GM12878 (cell line): ENCODE results near the gene CACNA1H. TPM values are rescaled to one million over a fixed set of nuclear protein-coding genes. Genes with fewer than 3 reads are reported as not detected.

Experiments used
- ATF2 ChIP-seq: IDR thresholded peaks from 2 replicates; pipeline ENCODE4 v1.6.1; 2012; ENCODE audit warnings: low read length, inconsistent platforms
- BCL11A ChIP-seq: IDR thresholded peaks from 2 replicates; pipeline ENCODE4 v1.6.1; 2011; ENCODE audit warnings: low read depth, low read length
- BCL3 ChIP-seq: IDR thresholded peaks from 2 replicates; pipeline ENCODE4 v1.6.1; 2011; ENCODE audit warnings: borderline replicate concordance, low read depth, mild to moderate bottlenecking, moderate library complexity, low read length; ENCODE audit not compliant: insufficient read depth, poor library complexity, severe bottlenecking
- CBX5 ChIP-seq: sonication (generic); IDR thresholded peaks from 2 replicates; pipeline ENCODE4 v1.6.1; 2016; ENCODE audit warnings: low read depth, moderate library complexity, mild to moderate bottlenecking, inconsistent platforms
- EP300 ChIP-seq, 2 experiments: fragments of 150-350 bp in 1 of 2; IDR thresholded peaks; 2 replicates each; pipeline ENCODE4 v1.6.1; 2011 to 2012; ENCODE audit warnings: low read depth in 2 of 2, low read length in 2 of 2, borderline replicate concordance in 1 of 2, improper control_type of control experiment in 1 of 2, inconsistent platforms in 1 of 2; ENCODE audit not compliant: control insufficient read depth in 1 of 2
- KAT2A ChIP-seq: conservative IDR thresholded peaks from 2 replicates; pipeline ENCODE4 v1.6.1; 2011; ENCODE audit warnings: low read depth, low read length; ENCODE audit not compliant: control insufficient read depth
- RFX5 ChIP-seq: IDR thresholded peaks from 2 replicates; pipeline ENCODE4 v1.6.1; 2011; ENCODE audit warnings: low read depth, low read length, improper control_type of control experiment
- SMAD1 ChIP-seq: fragments of 450-650 bp; IDR thresholded peaks from 2 replicates; pipeline ENCODE4 v1.6.1; 2018; ENCODE audit warnings: mild to moderate bottlenecking, low read depth; ENCODE audit not compliant: partially characterized antibody
- ZNF592 ChIP-seq: fragments of 450-650 bp; IDR thresholded peaks from 2 replicates; pipeline ENCODE4 v1.6.1; 2017; ENCODE audit warnings: mild to moderate bottlenecking, moderate library complexity
- ZSCAN29 ChIP-seq: fragments of 450-650 bp; IDR thresholded peaks from 2 replicates; pipeline ENCODE4 v1.6.1; 2017; ENCODE audit warnings: mild to moderate bottlenecking, moderate library complexity
- polyA plus RNA-seq, 11 experiments: library from polyadenylated mRNA; depleted of rRNA in 4 of 11; unstranded in 6 of 11; stranded (reverse) in 5 of 11; fragments of >200 nt; fragmentation: Nextera tagmentation in 4 of 11; fragmentation: Illumina TruSeq in 1 of 11; extraction: Ambion mirVana in 4 of 11; extraction: Trizol in 1 of 11; gene quantifications; 1 replicate in 1 of 11; 2 replicates in 10 of 11; pipeline versions ENCODE4 v1.2.1 to v1.2.3, GENCODE V29; 2011 to 2016; ENCODE audit warnings: inconsistent platforms in 2 of 11, missing spikeins in 2 of 11, low read depth in 1 of 11
- total RNA-seq, 4 experiments: library from RNA; depleted of rRNA in 3 of 4; stranded (reverse); fragments of >200 nt in 3 of 4; fragmentation: Illumina TruSeq in 1 of 4; extraction: Trizol in 1 of 4; gene quantifications; 2 replicates each; pipeline versions ENCODE4 v1.2.1 to v1.2.3, GENCODE V29; 2013 to 2021
- TF ChIP-seq, protein P1 (sequence below): fragments of 450-650 bp; IDR thresholded peaks from 2 replicates; pipeline ENCODE4 v1.6.1; 2017; ENCODE audit warnings: mild to moderate bottlenecking, moderate library complexity
- TF ChIP-seq, protein P2 (sequence below): fragments of 450-650 bp; IDR thresholded peaks from 2 replicates; pipeline ENCODE4 v1.6.1; 2018; ENCODE audit warnings: borderline replicate concordance, mild to moderate bottlenecking; ENCODE audit not compliant: partially characterized antibody

CACNA1H gene
- total and polyA plus RNA-seq, 10 of the 15 experiments (the other 5 are each of a cell fraction or from before 2014, with no cell fraction given), result 0.03 to 0.54 TPM; not detected in 8

GRCh38 chr16:1199347-1200013 is 46.6 kb downstream of the CACNA1H start (continued):
- TF ChIP-seq, protein P1, sequence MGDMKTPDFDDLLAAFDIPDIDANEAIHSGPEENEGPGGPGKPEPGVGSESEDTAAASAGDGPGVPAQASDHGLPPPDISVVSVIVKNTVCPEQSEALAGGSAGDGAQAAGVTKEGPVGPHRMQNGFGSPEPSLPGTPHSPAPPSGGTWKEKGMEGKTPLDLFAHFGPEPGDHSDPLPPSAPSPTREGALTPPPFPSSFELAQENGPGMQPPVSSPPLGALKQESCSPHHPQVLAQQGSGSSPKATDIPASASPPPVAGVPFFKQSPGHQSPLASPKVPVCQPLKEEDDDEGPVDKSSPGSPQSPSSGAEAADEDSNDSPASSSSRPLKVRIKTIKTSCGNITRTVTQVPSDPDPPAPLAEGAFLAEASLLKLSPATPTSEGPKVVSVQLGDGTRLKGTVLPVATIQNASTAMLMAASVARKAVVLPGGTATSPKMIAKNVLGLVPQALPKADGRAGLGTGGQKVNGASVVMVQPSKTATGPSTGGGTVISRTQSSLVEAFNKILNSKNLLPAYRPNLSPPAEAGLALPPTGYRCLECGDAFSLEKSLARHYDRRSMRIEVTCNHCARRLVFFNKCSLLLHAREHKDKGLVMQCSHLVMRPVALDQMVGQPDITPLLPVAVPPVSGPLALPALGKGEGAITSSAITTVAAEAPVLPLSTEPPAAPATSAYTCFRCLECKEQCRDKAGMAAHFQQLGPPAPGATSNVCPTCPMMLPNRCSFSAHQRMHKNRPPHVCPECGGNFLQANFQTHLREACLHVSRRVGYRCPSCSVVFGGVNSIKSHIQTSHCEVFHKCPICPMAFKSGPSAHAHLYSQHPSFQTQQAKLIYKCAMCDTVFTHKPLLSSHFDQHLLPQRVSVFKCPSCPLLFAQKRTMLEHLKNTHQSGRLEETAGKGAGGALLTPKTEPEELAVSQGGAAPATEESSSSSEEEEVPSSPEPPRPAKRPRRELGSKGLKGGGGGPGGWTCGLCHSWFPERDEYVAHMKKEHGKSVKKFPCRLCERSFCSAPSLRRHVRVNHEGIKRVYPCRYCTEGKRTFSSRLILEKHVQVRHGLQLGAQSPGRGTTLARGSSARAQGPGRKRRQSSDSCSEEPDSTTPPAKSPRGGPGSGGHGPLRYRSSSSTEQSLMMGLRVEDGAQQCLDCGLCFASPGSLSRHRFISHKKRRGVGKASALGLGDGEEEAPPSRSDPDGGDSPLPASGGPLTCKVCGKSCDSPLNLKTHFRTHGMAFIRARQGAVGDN, result no peak
- TF ChIP-seq, protein P2, sequence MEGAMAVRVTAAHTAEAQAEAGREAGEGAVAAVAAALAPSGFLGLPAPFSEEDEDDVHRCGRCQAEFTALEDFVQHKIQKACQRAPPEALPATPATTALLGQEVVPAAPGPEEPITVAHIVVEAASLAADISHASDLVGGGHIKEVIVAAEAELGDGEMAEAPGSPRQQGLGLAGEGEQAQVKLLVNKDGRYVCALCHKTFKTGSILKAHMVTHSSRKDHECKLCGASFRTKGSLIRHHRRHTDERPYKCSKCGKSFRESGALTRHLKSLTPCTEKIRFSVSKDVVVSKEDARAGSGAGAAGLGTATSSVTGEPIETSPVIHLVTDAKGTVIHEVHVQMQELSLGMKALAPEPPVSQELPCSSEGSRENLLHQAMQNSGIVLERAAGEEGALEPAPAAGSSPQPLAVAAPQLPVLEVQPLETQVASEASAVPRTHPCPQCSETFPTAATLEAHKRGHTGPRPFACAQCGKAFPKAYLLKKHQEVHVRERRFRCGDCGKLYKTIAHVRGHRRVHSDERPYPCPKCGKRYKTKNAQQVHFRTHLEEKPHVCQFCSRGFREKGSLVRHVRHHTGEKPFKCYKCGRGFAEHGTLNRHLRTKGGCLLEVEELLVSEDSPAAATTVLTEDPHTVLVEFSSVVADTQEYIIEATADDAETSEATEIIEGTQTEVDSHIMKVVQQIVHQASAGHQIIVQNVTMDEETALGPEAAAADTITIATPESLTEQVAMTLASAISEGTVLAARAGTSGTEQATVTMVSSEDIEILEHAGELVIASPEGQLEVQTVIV, result no peak
- TF ChIP-seq RFX5 (no peak), BCL11A (no peak), EP300 (IDR thresholded peaks at IDR 0.05; ENCODE audit: borderline replicate concordance in 1 of 2, control insufficient read depth in 1 of 2, low read depth in 2 of 2, low read length in 2 of 2) (no peak), CBX5 (no peak), KAT2A (no peak), BCL3 (no peak), ZNF592 (no peak), ZSCAN29 (no peak), SMAD1 (no peak), ATF2 (no peak)
